ENCODE data around the gene MMP21.

The MMP21 gene

GRCh38 chr10:125792342-125793300 is 17.0 kb upstream of the MMP21 start:
- no peak for DNase-seq

DNA sequence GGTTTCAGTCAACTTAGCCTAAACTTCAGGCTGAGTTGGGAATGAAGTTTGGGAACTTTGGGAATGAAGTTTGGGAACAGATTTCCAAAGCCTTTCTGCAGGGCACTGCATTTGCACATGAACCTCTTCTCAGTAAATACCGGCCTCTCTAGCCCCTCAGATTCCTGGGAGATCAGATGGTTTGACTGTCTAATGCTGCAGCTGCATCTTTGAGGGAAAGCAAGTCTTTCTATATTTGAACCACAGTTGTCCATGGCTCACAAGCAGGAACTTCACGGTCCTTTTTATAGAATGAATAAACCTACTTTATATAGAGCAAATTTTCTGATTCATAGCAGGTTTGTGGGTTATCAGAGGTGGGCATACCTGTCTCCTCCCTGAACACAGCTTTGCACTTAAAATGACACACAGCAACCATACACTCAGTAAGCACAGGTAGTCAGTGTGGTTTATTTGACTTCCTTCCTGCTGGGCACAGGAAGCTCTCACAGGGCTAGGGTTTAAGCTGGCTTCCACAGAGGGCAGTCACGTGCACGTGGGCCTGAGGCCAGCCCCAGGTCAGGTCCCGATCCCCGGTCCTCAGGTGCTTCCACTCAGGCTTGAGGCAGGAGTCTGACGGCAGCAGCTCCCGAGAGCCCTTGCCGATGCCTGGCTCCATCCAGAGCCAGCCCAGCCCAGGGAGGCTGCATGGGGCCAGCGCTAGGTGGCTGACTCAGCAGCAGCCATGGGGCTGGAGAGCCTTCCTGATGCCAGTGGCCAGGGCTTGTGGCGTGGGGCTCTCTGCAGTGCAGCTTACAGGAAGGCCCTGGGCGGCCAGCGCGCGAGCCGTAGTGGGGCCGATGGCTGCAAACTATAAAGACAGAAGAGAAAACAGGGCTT is 12.8 kb upstream of the MMP21 start:
- DNase-seq: no peak

DNA sequence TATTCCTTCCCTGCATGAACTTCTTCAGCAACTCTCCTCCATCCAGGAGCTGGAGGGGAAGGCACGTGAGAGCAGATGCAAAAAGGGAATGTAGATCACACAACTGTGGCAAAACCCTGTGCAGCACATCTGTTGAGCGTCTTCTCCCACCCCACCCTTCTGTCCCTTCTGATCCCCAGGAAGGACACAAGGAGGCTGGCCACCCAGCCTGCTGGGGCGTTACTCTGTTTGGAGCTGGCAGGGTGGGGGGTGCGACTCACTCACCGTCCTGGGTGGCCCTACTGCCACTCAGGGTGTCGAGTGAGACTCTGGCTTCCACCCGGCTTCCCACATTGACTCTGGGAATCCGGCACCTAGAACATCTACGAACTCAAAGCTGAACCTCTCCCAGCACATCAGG is 10.2 kb upstream of the MMP21 start:
- DNase-seq: no peak

DNA sequence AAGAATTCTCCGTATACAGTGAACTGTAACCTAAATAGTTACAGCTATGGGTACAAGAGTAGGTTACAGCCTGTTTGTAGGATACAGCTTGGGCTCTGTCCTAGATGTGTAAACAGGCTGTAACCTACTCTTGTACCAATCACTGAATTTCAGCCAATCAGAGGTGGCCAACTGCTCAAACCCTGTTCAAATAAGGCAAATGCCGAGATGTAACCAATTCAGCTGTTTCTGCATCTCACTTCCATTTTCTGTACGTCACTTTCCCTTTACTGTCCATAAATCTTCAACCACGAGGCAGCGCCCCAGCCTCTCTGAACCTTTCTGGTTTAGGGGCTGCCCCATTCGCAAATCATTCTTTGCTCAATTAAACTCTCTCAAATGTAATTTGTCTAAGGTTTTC is 8.3 kb upstream of the MMP21 start:
- DNase-seq: no peak

GRCh38 chr10:125783408-125783807 is 7.8 kb upstream of the MMP21 start:
- no peak for DNase-seq

DNA sequence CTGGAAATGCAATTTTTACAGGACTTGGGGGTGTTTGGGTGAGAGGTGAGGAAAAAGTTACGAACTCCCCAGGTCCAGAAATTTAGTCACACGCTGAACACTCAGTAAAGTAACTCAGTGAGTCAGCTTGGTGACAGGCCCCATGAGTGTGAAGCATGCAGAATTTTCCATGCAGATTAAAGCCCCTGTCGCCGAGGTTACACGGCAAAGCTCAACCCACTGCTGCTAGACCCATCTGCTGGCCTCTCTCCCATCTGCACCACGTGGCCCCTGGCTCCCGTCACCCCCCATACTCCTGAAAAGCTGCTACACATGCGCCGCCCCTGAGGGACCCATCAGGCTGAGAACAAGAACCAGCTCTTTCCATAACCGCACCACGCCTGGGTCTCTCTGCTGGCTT is 7.0 kb upstream of the MMP21 start:
- no peak for DNase-seq

DNA sequence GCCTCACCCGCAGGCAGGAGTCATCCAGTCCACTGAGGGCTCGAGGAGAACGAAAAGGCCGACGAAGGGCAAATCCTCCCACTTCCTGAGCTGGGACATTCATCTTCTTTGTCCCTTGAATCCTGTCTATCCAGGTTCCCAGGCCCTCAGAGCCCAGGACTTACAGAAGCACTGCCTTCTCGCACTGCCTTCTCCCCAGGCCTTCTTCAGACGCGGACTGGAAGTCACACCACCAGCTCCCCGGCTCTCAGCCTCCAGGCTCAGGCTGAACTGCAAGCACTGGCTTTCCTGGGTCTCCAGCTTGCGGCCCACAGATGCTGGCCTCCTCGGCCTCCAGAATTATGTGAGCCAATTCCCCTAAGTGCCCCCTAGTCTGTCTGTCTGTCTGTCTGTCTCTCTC is 6.4 kb upstream of the MMP21 start:
- no peak for DNase-seq

GRCh38 chr10:125781374-125781773 is 5.8 kb upstream of the MMP21 start:
- no peak for DNase-seq

DNA sequence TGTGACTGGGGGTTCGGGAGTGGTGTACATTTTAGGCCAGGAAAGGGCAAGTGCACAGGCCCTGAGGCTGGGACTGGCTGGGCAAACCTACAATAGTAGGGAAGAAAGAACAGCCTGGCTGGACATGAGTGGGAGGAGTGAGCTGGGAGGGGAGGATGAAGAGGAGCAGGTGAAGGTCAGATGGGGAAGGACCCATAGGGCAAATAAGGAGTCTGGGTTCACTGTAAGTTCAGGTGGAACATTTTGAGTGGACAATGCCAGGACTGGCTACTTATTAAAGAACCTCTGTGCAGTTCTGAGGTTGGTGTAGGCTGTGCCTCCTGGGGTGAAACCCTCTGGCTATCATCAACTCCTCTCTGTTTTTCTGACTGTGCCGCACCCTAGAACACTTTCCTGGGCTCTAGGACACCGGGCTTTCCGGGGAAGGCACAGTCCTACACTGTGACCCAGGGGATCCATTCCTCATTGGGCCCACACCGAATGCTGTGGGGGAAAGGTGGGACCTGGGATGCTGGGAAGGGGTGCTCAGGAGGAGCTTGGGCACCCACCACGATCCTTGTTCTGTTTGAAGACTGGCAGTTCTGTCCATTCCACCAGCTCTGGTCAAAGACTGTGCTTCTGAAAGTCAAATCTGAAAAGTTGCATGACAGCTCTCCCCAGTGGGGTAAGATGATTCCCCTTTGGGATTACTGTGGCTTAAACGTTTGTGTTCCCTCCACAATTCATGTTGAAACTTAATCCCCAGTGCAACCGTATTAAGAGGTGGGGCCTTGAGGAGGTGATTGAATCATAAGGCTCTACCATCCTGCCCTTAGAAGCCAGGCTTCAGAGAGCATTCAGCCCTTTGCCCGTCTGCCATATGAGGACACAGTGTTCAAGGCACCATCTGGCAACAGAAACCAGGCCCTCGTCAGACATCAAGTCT is 4.0 kb upstream of the MMP21 start:
- DNase-seq: no peak

DNA sequence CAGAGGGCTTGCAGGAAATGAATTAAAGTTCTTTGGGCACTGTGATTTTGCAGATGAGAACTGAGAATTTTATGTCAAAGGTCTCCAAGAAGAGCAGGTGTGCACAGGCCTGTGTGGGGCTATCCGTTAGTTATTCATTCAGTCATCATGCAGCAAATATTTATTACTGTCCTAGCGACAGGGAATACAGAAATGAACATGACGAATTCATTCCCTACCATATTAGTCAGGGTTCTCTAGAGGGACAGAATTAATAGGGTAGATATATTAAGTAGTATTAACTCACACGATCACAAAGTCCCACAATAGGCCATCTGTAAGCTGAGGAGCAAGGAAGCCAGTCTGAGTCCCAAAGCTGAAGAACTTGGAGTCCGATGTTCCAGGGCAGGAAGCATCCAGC is 2.9 kb upstream of the MMP21 start:
- DNase-seq: no peak

DNA sequence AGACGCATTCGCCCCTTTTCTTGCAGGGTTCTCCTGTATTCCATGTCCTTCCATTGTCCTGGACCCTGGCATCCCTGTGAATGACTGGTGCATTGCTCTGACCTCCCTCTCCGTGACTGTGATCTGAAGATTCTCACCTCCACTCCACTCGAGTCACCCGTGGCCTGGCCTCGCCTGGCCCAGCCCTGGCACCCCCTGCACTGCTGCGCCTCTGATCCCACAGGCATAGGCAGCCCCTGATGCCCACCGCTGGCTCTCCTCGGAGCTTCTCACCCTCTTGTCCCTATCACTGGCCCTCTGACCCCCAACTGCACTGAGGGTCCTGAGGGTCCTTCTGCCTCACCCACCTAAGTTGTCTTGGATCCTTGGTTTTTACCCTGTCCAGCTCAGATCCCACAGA is 2.2 kb upstream of the MMP21 start:
- DNase-seq: no peak

- no peak for DNase-seq
Measured at GRCh38 chr10:125774581-125775191, 935 bp downstream of the MMP21 start.

DNA sequence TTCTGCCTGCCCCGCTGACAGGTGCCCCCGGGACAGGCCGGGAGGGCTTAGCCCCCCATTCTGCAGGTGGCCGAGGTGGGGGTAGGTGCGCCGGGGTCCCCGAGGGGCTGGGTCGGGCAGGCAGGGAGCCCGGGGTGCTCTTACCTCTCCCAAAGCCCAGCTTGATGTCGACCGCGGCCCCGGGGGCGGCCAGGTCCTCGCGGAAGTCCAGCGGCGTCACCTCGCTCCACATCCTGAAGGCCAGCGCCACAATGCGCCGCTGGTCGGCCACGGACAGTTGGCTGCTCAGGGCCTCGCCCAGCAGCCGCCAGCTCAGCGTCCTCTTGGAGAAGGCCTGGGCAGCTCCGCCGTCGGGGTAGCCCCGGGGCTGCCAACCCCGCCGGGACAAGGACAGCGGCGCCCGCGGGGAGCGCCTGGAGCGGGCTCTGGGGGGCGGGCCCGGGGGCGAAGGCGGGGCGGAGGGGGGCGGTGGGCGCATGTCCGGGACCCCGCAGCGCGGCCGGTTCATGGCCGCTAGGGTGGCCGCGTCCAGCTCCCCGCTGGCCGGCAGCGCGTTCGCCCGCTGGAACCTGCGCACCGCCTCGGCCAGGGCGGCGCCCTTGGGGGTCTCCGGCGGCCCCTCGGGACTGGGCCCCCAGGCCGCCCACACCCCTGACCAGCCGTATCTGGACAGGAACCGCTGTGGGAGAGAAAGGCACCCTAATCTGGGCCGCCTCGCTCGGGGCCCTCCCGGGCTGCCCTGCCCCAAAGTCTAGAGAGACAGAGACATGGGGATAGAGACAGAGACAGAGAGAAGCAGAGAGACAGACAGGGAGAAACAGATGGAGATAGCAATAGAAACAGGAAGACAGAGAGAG is 1.7 kb downstream of the MMP21 start:
- DNase-seq: no peak

DNA sequence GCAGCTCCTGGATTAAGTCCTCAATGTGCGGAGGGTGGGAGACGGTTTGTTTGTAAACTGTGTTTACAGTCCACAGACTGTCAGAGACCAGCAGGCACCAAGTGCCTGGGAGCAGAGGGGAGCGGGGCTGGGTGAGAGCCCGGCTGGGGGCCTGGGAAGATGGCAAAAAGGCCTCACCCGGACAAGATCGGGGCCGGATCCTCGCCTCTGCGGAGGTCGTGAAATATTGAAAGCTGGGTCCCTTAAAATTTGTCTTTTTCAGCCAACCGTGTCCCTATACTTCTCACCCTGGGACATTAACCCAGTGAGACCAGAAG is 2.8 kb downstream of the MMP21 start:
- no peak for DNase-seq

DNA sequence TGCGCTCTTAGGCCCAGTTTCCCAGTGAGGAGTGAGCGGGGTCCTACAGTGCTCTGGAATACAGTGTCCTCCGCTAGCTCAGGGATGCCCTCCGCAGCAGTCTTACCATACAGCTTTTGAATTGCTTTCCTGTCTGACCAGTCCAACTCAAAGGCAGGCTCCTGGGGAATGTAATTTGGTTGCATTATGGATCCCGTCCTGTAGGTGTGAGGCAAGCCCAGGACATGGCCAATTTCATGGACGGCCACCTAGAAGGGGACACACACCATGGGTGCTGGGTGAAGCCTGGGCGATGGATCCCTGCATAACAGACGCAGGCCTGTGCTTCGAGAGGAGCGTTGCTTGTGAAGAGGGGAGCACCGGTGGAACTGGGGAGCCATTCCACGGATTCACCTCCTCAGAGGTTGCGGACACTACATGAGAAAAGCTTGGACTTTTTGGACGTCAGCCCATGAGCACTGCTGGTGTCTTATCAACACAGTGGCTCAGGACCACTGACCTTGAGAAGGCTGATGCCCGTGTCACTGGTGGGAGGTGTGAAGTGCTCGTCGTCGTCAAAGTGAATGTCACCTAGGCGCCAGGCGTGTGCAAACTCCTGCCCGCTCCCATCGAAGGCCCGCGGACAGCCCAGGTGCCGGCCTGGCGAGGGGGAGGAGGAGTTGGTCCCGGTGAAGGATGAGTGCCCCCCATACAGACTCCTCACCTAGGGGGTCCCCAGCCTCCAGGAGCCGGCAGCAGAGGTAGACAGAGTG is 3.3 kb downstream of the MMP21 start:
- DNase-seq: no peak

DNA sequence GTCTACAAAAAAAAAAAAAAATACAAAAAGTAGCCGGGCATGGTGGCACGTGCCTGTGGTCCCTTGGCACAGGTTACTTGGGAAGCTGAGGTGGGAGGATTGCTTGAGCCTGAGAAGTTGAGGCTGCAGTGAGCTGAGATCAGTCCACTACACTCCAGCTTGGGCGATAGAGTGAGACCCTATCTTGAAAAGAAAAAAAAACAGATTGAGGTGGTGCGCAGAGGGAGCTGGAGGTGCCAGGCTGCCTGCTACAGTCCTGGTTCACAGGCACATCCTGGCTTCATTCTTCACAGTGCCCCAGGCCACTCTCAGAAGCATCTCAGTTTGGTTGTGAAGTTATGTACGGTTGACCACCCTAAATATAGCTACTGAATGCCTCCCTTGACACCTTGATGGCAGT is 4.8 kb downstream of the MMP21 start:
- DNase-seq: no peak

GRCh38 chr10:125769175-125769574 is 6.4 kb downstream of the MMP21 start:
- DNase-seq: no peak

DNA sequence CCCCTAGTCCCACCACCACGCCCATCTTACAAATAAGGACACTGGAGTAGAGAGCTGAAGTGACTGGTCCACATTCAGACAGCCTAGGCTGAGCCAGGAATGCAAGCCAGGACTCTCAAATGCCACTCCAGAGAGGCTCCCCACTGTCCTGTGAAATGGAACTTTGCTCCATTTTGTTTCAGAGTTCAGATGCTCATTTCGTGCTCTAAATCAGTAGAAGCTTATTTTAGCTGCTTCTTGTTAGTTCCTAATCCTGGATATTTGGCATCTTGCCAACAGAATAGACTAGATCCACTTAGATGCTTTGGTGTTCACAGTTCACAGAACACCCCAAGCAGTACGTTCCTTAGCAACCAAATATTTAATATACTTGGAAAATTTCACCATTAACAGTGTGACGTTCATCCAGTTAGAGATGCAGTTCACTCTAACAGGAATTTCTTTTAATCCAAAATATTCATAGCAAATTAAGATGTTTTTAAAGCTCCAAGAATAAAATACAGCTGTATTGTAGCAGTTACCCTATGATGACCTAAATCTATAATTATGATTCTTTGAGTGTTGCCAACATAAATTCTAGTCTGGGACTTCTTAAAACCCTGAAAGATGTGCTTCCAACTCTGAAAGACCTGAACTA is 7.3 kb downstream of the MMP21 start:
- DNase-seq: no peak

DNA sequence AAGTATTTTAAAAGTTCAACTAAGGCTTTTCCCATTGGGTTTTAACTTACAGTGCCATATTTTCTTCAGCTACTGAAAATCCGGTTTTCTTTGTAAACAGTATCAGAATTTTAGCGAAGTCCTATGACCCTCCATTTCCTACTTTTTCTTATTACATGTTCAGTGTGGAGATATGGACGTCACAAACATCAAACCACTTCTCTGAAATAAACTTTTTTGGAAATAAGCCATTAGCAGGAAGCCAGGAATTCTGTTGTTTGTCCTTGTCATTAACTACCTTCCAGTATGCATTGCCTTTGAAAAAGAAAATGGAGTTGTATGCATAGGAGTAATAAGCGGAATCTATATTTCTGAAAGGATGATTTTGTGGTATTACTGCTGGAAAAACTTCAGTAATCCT is 9.1 kb downstream of the MMP21 start:
- DNase-seq: no peak

- DNase-seq: no peak
Measured at GRCh38 chr10:125765835-125766234, 9.8 kb downstream of the MMP21 start.
